ENCODE measurements around the gene SLC22A7. TPM values are rescaled to one million over a fixed set of nuclear protein-coding genes. Genes with fewer than 3 reads are reported as not detected.

SLC22A7 gene
- total RNA-seq, 1 donor from 2014 or later, result not detected

GRCh38 chr6:43292341-43292740 is 5.7 kb upstream of the SLC22A7 start:
- Mint-ChIP-seq H3K36me3 (no peaks in the 10 kb centered on the region), H3K4me3 (no peak overlapping the region), H3K27me3 (ENCODE audit: insufficient read depth, low read depth) (peaks cover 5% of the 10 kb centered on the region), H3K9me3 (no peaks in the 10 kb centered on the region), H3K27ac (no peak overlapping the region), H3K4me1 (peaks cover 7% of the 10 kb centered on the region)
- H3K27ac ChIP-seq, result no peak overlapping the region
- H3F3A ChIP-seq (ENCODE audit: low read depth), result peaks cover under 1% of the 10 kb centered on the region
- no peak overlapping the region for H3K4me2 ChIP-seq
- no peaks in the 10 kb centered on the region for H3K36me3 ChIP-seq
- DNase-seq (ENCODE audit: low spot score), result no peak
- H4K20me1 ChIP-seq (ENCODE audit: low read depth), result no peaks in the 10 kb centered on the region
- no peaks in the 10 kb centered on the region for H3K27me3 ChIP-seq
- no peak overlapping the region for H2AFZ ChIP-seq (replicated peaks)
- H3K4me3 ChIP-seq, result no peak overlapping the region
- peaks cover 5% of the 10 kb centered on the region for H3K4me1 ChIP-seq
- no peaks in the 10 kb centered on the region for H3K9me3 ChIP-seq (ENCODE audit: low read depth)
- TF ChIP-seq CTCF (IDR thresholded peaks at IDR 0.05), result no peak
- no peak for TF ChIP-seq EZH2 (IDR thresholded peaks at IDR 0.05)
- no peak for TF ChIP-seq EZH2phosphoT487 (IDR thresholded peaks at IDR 0.05)
- H3K9ac ChIP-seq, result no peak overlapping the region
- H3K79me2 ChIP-seq (ENCODE audit: low read depth), result no peaks in the 10 kb centered on the region

GRCh38 chr6:43292763-43293318 is 5.2 kb upstream of the SLC22A7 start:
- Histone ChIP-seq H3K27me3 (no peaks in the 10 kb centered on the region), H3K9ac (no peak overlapping the region), H3K4me1 (peaks cover 10% of the 10 kb centered on the region), H3K4me3 (no peak overlapping the region), H4K20me1 (ENCODE audit: low read depth) (no peaks in the 10 kb centered on the region), H3K9me3 (ENCODE audit: low read depth) (no peaks in the 10 kb centered on the region), H2AFZ (replicated peaks) (no peak overlapping the region), H3K27ac (no peak overlapping the region), H3K4me2 (no peak overlapping the region), H3K36me3 (no peaks in the 10 kb centered on the region), H3F3A (ENCODE audit: low read depth) (peaks cover 3% of the 10 kb centered on the region), H3K79me2 (ENCODE audit: low read depth) (no peaks in the 10 kb centered on the region)
- no peak for DNase-seq (ENCODE audit: low spot score)
- peaks cover 6% of the 10 kb centered on the region for H3K4me1 Mint-ChIP-seq
- TF ChIP-seq EZH2phosphoT487 (IDR thresholded peaks at IDR 0.05), result no peak
- TF ChIP-seq EZH2 (IDR thresholded peaks at IDR 0.05), result no peak
- TF ChIP-seq CTCF (IDR thresholded peaks at IDR 0.05), result no peak
- H3K27me3 Mint-ChIP-seq (ENCODE audit: insufficient read depth, low read depth), result peaks cover 5% of the 10 kb centered on the region
- no peaks in the 10 kb centered on the region for H3K36me3 Mint-ChIP-seq
- H3K9me3 Mint-ChIP-seq, result no peaks in the 10 kb centered on the region
- no peak overlapping the region for H3K27ac Mint-ChIP-seq
- H3K4me3 Mint-ChIP-seq, result no peak overlapping the region

GRCh38 chr6:43293698-43294097 is 4.4 kb upstream of the SLC22A7 start:
- Mint-ChIP-seq H3K4me3 (no peak overlapping the region), H3K27me3 (ENCODE audit: insufficient read depth, low read depth) (peaks cover 6% of the 10 kb centered on the region), H3K9me3 (no peaks in the 10 kb centered on the region), H3K27ac (no peak overlapping the region), H3K36me3 (no peaks in the 10 kb centered on the region), H3K4me1 (peaks cover 6% of the 10 kb centered on the region)
- Histone ChIP-seq H3F3A (ENCODE audit: low read depth) (peaks cover 3% of the 10 kb centered on the region), H3K36me3 (no peaks in the 10 kb centered on the region), H3K4me1 (peaks cover 12% of the 10 kb centered on the region), H3K4me3 (no peak overlapping the region), H4K20me1 (ENCODE audit: low read depth) (no peaks in the 10 kb centered on the region), H3K4me2 (no peak overlapping the region), H2AFZ (replicated peaks) (no peak overlapping the region), H3K9ac (no peak overlapping the region), H3K27me3 (no peaks in the 10 kb centered on the region), H3K27ac (no peak overlapping the region), H3K9me3 (ENCODE audit: low read depth) (no peaks in the 10 kb centered on the region), H3K79me2 (ENCODE audit: low read depth) (no peaks in the 10 kb centered on the region)
- TF ChIP-seq EZH2 (IDR thresholded peaks at IDR 0.05), result no peak
- TF ChIP-seq CTCF (IDR thresholded peaks at IDR 0.05), result no peak
- no peak for TF ChIP-seq EZH2phosphoT487 (IDR thresholded peaks at IDR 0.05)
- DNase-seq (ENCODE audit: low spot score), result no peak

Data from neural progenitor cell (in vitro differentiated cells).